Measurements from ENCODE around the gene DEFB127.
"Not testable (repeated sequence)": the region's sequence is repeated elsewhere in the genome, so short reads cannot be mapped to it uniquely, and the experiment has no call there.

DEFB127 gene, protein sequence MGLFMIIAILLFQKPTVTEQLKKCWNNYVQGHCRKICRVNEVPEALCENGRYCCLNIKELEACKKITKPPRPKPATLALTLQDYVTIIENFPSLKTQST

DNA sequence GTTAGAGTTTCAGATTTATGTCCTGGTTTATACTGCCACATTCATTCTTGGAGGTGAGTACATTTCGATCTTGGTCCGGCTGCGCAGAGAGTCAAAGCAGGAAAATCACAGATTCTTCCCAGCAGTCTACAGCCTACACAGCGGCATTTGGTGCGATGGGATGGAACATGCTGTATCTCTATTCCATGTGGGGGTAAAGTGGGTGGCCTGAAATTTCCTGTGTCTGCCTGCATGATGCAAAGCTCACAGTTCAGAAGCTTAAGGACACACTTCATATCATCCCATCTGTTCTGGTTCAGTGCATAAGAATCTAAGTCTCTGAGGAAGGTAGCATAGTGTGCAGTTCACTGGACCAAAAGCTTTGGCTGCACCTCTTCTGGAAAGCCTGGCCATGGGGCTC, at the start of gene DEFB127:
Gene DEFB127, plus strand, starts transcription at position 301 of the 400 bp plus-strand sequence. Its CDS starts 91 bp downstream, at position 392.
- DNase-seq (ENCODE audit: extremely low spot score, insufficient read length, low read depth): no peak
- FAIRE-seq: no peak

GRCh38 chr20:112396-112795, 44.9 kb upstream of the DEFB127 start:
- FAIRE-seq (no peak), DNase-seq (ENCODE audit: extremely low spot score, insufficient read length, low read depth) (no peak)

- DNase-seq (ENCODE audit: extremely low spot score, insufficient read length, low read depth): no peak
- no peak for FAIRE-seq
Measured at GRCh38 chr20:117518-117917, 39.7 kb upstream of the DEFB127 start.

DNA sequence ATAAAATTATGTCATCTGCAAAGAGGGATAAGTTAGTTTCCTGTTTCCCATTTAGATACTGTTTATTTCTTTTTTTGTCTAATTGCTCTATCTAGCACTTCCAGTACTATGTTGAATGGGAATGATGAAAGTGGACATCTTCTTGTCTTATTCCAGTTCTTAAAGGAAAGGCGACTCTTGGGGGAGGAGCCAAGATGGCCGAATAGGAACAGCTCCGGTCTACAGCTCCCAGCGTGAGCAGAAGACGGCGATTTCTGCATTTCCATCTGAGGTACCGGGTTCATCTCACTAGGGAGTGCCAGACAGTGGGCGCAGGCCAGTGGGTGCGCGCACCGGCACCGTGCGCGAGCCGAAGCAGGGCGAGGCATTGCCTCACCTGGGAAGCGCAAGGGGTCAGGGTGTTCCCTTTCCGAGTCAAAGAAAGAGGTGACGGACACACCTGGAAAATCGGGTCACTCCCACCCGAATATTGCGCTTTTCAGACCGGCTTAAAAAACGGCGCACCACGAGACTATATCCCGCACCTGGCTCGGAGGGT, 27.4 kb upstream of the DEFB127 start:
- FAIRE-seq; DNase-seq (ENCODE audit: extremely low spot score, insufficient read length, low read depth): not testable (repeated sequence)

DNA sequence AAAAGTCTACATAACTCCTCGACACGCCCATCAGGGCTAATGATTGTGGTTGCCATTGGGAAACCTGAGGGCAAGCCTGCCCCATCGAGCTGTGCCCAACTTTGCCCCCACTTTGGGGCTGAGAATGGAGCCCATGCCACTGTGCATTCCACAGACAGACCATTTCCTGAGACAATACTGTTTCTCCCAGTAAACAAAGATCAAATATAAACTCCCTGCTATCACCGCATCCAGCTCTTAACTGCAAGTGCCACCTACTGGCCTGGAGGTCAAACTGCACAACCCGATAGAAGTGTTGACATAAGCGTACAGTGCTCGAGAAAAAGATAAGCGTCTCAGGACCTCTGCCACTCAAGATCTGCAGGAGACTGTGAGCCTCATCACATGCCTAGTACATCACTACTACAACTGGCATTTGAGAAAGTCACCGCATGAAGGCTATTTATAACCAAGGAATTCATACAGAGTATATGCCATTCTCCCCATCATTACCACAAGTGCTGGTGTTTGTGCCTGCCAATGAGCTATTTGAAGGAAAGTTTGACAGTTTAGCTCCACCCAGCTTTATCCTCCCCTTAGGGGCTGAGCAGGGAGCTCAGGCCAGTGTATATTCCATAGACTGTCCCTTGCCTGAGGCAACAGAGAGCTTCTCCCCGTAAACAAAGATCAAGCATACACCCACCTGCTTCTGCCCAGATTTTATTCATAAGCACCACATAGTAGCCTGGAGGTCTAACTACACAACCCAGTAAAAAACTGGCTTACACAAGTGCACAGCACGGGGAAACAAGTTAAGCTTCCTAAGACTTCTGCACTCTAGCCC, 19.4 kb upstream of the DEFB127 start:
- FAIRE-seq (no peak), DNase-seq (ENCODE audit: extremely low spot score, insufficient read length, low read depth) (no peak)

DNA sequence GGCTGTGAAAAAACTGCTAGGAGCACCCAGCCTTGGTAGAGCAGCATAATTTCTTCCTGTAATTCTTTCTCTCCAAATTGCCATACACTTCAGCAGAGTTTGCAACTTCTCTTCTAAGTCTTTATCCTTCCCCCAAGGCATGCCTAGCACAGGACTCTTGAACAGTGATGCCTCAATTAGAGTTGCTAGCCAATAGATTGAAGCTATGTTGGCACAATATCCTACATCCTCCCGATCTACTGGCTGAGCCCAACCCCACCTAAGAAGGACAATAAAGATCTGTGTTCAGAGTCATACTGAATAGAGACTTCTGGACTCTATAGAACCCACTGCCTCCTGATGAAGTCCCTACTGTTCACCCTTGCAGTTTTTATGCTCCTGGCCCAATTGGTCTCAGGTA, 15.0 kb upstream of the DEFB127 start, which contains the start of gene DEFB126:
Gene DEFB126, plus strand, starts transcription at position 301 of the 400 bp plus-strand sequence. Its CDS starts 39 bp downstream, at position 340.
- DNase-seq (ENCODE audit: extremely low spot score, insufficient read length, low read depth) (no peak), FAIRE-seq (no peak)

DNA sequence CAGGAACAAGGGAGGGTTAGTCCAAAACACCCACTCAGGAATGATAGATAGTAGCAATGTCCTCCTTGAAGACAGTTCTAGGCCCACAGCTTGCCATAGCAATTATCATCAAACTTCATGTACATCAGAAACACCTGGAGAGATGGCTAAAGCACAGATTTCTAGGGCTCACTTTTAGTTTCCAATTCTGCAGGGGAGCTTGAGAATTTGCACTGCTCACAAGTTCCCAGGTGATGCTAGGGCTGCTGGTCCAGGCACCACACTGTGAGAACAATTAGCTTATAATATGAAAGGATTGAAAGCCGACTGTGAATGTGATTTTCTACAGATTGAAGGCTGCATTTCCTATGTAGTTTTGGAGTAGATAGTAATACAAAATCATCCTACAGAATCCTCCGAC, 11.4 kb upstream of the DEFB127 start:
- no peak for DNase-seq (ENCODE audit: extremely low spot score, insufficient read length, low read depth)

DNA sequence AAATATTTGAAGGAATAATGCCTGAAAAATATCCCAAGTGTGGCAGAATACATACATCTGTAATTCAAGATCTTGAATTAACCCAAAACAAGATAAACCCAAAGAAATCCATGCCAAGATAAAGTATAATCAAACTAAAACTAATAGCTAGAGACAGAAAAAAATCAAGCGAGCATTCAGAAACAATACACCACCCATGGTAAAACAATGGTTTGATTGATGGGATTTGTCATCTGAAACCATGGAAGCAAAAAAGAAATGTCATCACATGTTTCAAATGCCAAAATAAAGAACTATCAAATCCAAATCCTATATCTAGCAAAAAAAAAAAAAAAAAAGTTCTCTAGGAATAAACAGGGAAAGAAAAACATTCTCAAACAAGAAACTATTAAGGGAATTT, 5.1 kb upstream of the DEFB127 start:
- DNase-seq (ENCODE audit: extremely low spot score, insufficient read length, low read depth) (no peak), FAIRE-seq (no peak)

More for the DNA sequence above, 11.4 kb upstream of the DEFB127 start:
- FAIRE-seq: no peak

DNA sequence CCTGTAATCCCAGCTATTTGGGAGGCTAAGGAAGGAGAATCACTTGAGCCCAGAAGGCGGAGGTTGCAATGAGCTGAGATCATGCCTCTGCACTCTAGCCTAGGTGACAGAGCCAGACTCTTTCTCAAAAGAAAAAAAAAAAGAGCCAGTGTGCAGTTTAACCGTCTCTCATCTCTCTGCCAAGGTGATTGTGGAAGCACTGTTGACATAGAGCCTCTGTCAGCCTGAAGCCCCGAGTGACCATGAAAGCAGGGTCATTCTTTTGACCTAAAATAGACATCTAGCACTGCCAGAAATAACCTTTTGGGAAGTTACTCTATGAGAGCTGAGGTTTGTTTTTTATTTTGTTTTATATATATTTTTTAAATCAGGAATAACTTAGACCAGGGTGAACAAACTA, 7.4 kb downstream of the DEFB127 start:
- DNase-seq (ENCODE audit: extremely low spot score, insufficient read length, low read depth): no peak
- no peak for FAIRE-seq

DNA sequence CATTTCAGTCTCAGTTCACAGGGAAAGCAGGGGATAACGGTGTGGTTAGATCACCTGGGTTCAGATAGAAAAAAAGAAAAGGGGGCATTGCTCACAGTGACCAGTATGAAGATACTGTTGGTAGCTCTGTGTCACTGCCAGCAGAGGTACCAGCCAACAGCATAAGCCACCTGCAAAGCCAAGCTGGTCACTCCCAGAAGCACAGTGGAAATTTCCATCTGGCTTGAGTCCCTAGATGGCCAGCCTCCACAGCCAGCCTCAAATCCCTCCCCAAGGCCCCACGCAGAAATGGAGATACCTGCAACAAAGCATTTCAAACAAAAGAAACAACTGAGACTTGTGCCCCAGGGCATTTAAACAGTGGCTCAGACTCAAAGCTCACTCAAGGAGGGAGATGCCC, 11.6 kb downstream of the DEFB127 start:
- FAIRE-seq (no peak), DNase-seq (ENCODE audit: extremely low spot score, insufficient read length, low read depth) (no peak)

GRCh38 chr20:184288-184687, 27.0 kb downstream of the DEFB127 start:
- FAIRE-seq (no peak), DNase-seq (ENCODE audit: extremely low spot score, insufficient read length, low read depth) (no peak)

GRCh38 chr20:187733-188132, 30.5 kb downstream of the DEFB127 start:
- no peak for DNase-seq (ENCODE audit: extremely low spot score, insufficient read length, low read depth)
- FAIRE-seq: no peak

- no peak for DNase-seq (ENCODE audit: extremely low spot score, insufficient read length, low read depth)
- FAIRE-seq: no peak
Measured at GRCh38 chr20:189611-190010, 32.4 kb downstream of the DEFB127 start, which contains the start of gene DEFB128. Gene DEFB128 (minus strand): TSS chr20:189711. CDS start chr20:189623, 88 bp downstream.

DNA sequence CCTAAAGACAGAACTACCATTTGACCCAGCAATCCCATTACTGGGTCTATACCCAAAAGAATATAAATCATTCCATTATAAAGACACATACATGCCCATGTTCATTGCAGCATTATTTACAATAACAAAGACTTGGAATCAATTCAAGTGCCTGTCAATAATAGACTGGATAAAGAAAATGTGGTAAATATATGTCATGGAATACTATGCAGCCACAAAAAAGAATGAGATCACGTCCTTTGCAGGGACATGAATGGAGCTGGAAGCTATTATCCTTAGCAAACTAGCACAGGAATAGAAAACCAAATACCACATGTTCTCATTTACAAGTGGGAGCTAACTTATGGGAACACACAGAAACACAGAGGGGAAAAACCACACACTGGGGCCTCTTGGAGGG, 41.0 kb downstream of the DEFB127 start:
- no peak for FAIRE-seq
- no peak for DNase-seq (ENCODE audit: extremely low spot score, insufficient read length, low read depth)

GRCh38 chr20:199996-200395, 42.7 kb downstream of the DEFB127 start:
- DNase-seq (ENCODE audit: extremely low spot score, insufficient read length, low read depth): no peak
- FAIRE-seq: no peak

GRCh38 chr20:203630-204029, 46.4 kb downstream of the DEFB127 start:
- DNase-seq (ENCODE audit: extremely low spot score, insufficient read length, low read depth); FAIRE-seq: not testable (repeated sequence)
